Measurements from ENCODE around the gene ERG28. TPM values are rescaled to one million over a fixed set of nuclear protein-coding genes. Genes with fewer than 3 reads are reported as not detected.
A peak's percentile ranks its signal among the peaks of the same experiment; 100 is the strongest.

ERG28 gene
- total and polyA plus RNA-seq, 2 of the 13 experiments (the other 11 are each of a cell fraction or from before 2014, with no cell fraction given), result 27.3 to 32.3 TPM

- TF ChIP-seq ZNF784 (CRISPR knock-in tag; IDR thresholded peaks at IDR 0.05; ENCODE audit: borderline replicate concordance) (0 out of 2 replicates have a peak, but pooled peaks have one; percentile 1), FOXP4 (CRISPR knock-in tag; IDR thresholded peaks at IDR 0.05) (no peak), FOXP1 (IDR thresholded peaks at IDR 0.05) (no peak), FOXP1 (CRISPR knock-in tag; IDR thresholded peaks at IDR 0.05) (no peak), CERS6 (CRISPR knock-in tag; IDR thresholded peaks at IDR 0.05) (no peak), ZNF281 (CRISPR knock-in tag; IDR thresholded peaks at IDR 0.05; ENCODE audit: borderline replicate concordance) (no peak), PAWR (CRISPR knock-in tag; IDR thresholded peaks at IDR 0.05; ENCODE audit: borderline replicate concordance) (no peak), ZNF776 (CRISPR knock-in tag; IDR thresholded peaks at IDR 0.05) (0 out of 2 replicates have a peak, but pooled peaks have one; percentile 13), KDM5B (CRISPR knock-in tag; IDR thresholded peaks at IDR 0.05; ENCODE audit: borderline replicate concordance) (0 out of 2 replicates have a peak, but pooled peaks have one; percentile 19), POLR2G (IDR thresholded peaks at IDR 0.05; ENCODE audit: low read depth, low read length) (no peak), NCOA5 (CRISPR knock-in tag; IDR thresholded peaks at IDR 0.05) (no peak), IKZF4 (CRISPR knock-in tag; IDR thresholded peaks at IDR 0.05; ENCODE audit: borderline replicate concordance, low read depth, not compliant biosample characterization) (no peak), RFX1 (IDR thresholded peaks at IDR 0.05) (no peak), TCF7L2 (IDR thresholded peaks at IDR 0.05; ENCODE audit: low read depth, low read length) (no peak)
Observed at GRCh38 chr14:75661499-75661814, 781 bp upstream of the ERG28 start (continued).

All from HepG2 (cell line).